HG03521 (cell line): ENCODE data around the gene GORASP1.

Source experiments
- ATAC-seq: cut with Tn5 transposase; IDR thresholded peaks from one replicate; pipeline ENCODE4 v1.9.1; 2021; ENCODE audit warnings: mild to moderate bottlenecking, moderate library complexity; ENCODE audit not compliant: unreplicated experiment

The GORASP1 gene

DNA sequence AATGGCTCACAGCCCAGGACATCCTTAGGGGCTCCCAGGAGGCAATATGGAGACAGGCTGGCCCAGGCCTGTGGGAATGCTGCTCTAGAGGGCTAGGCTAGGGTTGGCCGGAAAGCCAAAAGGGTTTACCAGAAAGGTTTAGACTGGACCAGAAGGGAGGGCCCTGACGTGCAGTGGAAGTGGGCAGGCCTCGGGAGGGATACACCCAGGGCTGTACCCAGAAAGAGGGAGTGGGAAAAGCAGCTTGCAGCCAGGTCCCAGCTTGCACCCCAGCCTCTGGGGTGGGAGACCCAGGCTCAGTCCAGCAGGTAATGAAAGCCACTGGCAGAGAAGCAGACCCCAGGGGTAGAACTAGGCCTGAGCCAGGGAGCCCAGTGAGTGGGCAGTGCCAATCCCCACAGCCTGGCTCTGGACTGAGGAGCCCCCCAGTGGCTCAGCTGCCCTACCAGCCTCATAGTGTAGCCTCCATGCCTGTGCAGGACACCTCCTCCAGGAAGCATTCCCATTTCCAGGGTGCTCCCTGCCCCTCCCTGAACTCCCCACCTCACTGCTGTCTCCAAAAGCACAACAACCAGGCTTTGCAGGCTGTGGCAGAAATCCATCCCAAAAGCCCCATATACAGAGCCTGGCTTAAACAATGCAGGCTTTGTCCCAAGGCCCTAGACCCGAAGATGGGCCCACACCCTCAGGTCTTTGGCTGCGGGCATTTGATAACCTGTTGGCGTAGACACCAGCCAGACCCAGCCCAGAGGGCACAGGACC is 3.5 kb downstream of the GORASP1 start:
- ATAC-seq: no peak

DNA sequence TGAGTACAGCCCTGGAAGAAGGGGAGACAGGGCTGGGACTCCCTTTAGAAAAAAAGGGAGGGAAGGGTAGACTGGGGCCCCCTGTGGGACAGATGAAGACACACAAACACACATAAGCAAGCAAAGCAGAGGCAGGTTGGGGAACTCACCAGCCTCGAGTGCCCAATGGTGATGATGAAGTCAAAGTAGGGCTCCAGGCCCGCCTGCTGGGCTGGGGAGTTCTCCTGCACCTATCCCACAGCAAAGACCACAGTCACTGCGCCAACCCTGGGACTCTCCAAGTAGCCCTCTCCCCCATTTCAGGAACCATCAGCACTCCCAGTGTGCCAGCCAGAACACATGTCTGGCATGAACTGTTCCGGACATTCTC is 4.1 kb downstream of the GORASP1 start:
- ATAC-seq: no peak

DNA sequence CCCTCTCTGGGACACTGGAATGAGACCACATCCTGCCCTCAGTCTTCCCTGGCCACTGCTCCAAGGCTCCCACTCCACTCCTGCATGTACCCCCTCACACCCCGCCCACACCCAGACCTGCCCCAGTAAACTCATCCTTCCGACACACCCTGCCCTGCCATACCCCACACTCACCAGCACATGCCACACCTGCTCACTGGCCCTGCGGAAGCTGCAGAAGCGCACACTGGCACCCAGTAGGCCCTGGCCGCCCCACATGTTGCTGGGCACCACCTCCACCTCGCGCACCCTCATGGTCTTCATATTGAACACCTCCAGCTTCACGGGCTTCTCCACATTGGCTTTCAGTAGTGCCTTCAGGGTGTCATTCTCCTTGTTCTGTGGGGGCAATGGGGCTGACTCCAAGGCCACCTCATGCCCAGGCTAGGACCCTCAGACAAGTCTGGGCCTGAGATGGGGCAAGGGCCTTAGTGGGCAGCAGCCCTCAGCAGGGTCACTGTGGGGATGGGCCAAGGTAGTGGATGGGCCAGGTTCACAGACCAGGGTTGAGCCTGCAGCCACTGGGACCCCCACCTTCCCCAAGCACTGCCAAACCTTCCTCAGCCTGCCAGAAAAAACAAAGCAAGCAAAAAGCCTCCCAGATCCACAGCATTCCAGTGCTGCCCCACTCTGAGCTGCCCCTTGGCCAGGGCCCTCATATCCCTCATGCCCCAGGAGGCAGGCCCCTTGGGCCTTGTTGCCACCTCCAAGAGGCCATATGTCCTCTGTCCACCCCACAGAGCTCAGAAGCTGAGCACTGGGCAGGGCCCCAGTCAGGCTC is 4.7 kb downstream of the GORASP1 start:
- ATAC-seq: no peak

DNA sequence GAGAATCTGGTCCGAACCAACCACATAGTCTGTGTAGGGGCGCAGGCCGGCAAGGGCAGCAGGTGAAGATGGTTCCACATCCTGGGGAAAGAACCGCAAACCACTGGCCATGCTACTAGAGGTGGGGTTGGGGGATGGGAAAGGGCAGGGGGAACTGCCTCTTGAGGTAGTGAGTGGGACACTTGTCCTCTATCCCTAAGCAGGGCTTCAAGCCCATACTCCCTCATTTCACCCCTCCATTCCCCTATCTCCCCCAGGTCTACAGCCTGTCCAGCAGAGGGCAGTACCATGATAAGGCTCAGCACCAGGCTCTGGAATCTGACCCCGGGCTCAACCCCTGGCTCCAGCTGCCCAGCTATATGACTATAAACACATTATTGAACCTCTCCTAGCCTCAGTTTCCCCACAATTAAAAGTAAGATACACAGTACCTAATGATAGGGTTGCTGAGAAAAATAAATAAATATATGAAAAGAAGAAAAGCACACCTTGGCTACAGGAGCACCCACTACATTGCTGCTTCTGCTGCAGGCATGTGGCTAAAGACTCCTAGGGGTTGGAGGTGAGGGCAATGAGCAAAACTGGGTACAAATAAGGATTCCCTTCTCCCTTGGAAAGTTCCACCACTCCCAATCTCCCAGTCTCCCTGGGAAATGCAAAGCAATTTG is 6.3 kb downstream of the GORASP1 start:
- ATAC-seq: peak; percentile 64

DNA sequence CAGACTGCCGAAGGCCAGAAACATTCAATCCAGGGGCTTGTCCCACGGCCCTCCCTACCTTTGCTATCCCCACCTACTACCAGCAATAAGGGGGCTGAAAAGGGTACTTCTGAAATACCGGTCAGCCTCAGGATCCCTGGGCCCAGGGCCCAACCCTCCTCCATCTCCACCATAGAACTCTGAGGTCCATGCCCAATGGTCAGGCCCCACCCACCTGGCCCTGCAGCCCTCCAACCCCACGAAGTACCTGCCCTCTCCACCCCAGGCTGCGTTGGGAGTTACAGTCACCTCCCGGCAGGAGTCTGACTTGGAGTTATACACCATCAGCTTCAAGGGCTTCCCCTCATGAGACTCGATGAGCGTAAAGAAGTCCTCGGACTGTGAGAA is 6.9 kb downstream of the GORASP1 start:
- no peak for ATAC-seq

DNA sequence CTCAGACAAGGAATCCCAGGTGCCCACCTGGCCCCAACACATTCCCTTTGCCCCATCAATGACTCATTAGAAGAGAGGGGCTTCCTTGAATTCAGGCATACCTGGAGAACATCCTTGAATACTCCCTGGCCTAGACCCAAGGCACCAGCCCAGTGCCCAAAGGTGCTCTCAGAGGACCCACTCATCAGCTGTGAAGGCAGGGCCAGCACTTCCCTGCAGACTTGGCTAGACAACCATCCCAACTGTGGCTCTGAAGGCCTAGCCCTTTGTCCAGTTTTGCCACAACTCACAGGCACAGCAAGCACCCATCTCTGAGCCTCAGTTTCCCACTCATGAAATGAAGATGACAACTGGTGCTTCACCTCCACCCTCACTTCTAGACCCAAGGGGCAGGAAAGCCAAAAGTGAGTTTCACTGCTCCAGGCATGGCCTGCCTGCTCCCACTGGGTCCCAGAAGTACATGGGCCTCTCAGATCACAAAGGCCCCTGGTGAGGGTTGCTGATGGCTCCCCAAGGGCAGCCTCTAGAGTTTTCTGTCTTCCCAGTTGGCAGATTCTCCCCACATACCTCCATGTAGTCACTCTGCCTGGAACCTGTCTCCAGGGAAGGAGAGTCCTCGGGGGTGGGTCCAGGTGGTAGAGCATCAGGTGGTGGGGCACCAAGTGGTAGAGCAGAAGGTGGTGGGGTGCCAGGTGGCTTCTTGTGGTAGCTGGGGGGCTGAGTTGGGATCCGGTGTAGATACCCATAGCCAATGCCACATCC is 7.5 kb downstream of the GORASP1 start:
- ATAC-seq: no peak

DNA sequence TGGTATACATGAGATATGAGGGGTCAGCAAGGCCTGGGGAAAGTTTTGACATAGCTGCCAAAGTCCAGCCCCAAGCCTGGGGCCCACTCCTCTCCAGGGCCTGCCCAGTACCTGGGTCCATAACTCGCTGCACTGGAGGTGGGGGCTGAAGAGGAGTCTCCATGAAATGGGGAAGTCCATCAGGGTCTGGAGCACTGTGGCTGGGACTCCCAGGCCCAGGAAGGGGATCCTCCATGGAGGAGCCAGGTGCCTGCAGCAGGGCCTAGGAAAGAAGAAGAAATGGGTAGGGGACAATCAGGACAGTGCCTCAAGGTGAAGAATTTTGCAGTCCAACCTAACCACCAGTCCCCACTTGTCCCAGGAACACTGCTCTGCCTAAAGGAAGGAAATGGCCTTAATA is 8.2 kb downstream of the GORASP1 start:
- ATAC-seq: no peak

DNA sequence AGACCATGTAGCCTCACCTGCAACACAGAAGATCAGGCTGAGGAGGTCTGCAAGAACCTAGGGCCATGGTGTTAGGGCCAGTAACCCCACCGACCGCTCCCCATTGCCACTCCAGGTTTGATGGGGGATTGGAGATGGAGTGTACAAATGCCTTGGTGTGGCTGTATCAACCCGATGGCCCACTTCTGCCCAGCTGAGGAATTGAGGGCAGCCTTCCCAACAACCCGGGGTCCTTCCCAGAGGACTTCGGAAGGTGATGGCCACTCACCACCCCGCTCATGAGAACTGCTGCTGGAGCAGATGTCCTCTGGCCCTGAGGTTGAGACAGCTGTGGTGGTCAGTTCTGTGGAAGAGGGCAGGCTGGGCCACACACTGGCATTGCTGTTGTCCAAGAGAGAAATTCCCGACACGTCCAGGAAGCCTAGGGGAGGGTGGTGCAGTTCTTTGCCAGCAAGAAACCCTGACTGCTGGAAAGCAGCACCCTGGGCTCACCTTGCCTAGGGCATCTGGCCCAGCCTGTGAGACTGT is 8.9 kb downstream of the GORASP1 start:
- ATAC-seq: no peak

DNA sequence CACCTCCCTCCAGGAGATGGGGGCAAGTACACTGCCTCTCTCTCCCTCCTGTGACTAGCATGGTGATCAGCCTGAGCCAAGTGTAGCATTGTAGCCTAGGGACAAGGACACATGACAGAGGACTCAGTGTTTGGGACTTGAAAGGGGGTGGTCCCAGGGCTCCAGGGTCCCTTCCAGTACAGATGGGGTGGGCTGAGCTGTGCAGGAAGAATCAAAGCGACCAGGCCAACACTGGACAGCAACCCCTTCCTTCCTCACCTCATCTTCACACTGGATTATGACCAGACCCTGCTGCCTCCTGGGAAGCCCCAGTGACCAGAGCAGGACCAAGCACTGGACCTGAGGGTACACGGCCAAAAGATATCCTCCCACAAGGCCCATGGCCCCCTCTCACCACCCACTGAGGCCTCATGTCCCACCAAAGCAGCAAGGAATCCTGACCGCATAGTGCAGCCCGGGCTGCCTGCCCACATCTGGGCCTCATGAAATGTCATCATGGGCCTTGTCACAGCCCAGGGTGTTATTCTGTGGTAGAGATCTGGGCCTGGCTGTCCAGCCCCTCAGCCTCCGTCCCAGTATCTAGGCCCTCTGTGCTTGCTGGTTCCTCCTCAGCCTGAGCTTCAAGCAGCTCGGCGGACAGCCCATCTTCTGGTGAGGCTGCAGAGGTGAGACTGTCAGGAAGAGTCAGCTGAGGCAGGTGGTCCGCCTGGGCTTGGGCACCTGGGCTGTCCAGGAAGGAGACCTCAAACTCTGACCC is 9.5 kb downstream of the GORASP1 start:
- ATAC-seq: no peak

DNA sequence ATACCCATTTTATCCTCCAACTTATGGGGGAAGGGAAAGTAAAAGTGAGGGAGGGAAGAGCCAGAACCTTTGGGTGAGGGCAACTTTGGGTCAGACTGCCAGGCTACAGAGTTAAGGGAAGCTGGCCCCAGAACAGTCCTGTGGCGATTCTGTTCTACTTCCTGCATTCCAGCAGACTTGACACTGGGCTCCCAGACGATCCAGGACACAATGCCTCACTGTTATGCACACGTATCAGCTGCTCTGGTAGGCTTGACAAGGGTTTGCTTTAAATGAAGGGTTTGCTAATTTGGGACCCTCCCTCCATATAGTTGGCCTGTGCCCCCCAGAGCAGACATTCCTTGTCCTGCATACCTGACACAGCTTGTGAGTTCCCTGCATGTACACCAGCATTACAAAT is 10.7 kb downstream of the GORASP1 start:
- ATAC-seq: no peak

DNA sequence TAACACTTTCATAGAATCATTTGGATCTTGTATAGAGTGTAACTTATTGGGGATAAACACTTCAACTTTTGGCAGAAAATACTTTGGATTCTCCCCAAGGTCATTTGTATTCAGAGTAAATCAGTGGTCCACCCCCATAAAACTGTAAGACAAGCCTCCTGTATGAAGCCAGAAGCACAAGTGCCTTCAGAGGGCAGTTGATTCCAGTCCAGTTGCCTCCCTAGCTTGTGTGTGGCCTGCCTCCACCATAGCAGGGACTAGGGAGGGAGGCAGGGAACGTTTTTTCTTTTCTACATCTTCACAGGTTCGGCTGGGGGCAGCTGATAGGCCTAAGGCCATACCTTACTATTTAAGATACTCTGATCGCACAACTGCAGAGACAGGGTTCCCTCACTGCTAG is 11.6 kb downstream of the GORASP1 start:
- no peak for ATAC-seq

DNA sequence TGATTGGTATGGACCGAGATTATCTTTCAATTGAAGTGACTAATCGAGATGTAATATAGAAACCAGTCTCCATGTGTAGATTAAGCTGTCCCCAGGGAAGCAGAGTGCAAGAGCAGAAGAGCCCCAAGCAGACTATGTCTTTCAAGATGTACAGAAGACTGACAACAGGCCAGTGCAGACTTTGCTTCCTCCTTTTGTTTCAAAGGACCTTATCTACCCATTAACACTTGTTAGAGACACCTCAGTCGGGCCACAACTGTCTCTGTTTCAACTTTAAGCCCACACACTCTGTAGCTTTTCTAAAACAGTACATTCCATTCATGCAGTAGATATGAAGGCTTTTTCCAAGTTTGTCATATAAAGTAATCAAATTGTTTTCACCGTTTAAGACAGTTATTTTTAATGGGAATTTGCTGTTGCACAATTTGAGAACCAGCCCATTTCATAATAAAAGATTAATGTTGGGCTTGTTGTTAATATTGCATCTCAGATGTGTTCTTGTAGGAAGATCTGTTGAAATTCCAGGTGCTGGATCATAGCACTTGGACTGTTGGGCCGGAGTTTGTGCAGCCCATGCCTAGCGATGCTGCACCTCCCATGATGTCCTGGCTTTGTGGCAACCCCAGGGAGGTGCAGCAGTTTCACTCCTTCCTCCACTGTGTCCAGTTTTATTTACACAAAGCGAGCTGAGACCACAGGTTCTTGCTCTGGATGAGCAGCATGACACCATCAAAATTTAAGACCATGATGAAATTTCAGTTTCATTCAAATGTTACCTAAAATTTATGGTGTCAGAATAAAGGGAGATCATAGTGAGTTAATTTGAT is 12.4 kb downstream of the GORASP1 start:
- no peak for ATAC-seq

DNA sequence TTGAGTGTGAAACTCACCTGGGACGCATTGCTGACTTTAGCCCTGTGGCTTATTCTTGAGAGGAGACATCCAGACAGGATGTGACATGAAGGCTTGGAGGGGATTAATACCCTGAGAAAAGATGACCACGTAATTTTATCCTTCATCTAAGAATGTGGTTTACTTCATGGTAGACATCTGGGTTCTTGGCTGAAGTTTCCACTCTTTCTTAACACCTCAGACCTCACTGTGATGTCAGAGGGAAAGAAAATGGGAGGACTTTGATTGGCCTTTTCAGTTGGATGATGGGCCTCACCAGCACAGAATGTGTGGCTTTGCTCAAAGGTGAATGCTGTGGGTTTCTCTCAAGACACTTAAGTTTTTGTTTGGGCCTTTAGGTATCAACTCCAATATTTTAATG is 16.5 kb downstream of the GORASP1 start:
- ATAC-seq: no peak

DNA sequence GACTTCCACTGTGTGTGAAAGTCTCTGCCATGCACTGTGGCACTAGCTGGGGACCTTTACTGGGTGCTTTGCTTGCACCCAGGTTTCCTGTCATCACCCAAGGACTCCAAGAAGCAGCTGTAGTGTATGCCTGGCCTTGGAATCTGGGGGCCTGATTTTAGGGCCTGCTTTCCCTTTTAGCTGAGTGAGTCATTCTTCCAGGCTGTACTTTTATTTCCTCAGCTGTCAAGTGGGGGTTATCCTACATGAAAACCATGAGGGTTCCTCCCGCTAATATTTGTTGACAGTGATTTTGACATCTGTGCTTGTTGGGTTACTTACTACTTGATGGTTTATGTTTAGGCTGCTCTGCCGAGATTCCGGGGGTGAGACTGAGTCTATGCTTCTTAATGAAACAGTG is 18.5 kb downstream of the GORASP1 start:
- ATAC-seq: no peak

DNA sequence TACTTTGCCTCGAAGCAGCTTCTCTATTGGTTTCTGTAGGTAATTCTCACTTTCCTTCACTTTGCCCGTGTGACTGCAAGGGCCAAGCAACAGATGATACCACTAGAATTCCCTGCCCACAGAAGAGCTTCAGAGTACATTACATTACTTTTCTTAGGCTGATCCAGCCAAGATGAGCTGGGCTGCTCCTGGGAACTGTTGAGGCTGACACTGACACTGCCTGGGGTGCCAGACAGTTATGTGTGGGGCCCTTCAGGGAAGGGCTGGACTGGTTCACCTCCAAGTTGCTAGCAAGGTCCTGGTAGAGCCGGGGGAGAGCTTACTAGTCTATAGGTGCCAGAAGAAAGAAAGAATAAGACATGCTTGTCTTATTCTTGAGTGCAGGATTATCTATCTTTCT is 19.0 kb downstream of the GORASP1 start:
- ATAC-seq: no peak

DNA sequence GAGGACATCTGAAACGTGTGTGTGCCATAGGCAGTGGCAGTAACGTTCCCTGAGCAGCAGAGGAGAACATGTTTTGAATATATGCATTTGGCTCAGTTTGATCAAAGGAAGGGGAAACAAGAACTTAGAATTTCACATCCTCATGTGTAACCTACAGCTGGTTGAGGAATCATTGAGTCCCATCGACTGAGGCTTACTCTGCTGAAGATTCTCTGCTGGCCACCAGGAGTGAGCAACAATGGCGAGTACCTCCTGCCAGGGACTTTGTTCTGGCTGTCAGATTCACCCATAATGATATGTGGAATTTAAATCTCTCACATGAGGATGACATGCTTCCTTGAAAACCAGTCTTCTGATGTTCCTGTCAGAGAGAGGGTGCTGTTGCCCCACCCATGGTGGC is 21.3 kb downstream of the GORASP1 start:
- ATAC-seq: no peak

DNA sequence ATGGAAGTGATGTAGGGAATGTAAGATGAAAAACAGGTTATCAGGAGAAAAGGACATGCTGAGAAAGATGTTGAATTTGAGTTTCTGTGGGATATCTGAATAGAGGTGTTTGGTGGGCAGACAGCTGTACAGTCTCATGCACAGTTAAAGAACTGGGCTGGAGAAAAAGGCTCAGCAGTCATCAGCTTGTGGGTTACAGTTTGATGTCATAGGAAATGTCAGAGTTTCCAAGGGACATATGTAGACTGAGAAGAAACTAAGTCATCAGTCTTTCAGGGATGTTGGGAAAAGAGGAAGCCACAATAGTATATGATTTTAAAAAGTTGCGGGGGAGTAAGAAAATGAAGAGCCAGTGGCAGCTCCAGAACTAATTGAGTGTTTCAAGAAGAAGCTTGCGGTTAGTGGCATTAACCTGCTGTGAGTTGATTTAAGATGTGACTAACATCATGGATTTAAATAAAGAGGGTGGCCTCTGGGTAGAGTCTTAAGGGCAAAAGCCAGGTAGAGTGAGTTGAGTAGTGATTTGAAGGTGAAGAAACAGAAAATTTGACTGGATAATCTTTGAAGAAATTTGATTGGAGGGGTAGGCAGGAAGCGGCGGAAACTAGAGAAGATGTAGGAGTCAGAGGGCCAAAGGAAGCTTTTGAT is 24.6 kb downstream of the GORASP1 start:
- ATAC-seq: no peak

DNA sequence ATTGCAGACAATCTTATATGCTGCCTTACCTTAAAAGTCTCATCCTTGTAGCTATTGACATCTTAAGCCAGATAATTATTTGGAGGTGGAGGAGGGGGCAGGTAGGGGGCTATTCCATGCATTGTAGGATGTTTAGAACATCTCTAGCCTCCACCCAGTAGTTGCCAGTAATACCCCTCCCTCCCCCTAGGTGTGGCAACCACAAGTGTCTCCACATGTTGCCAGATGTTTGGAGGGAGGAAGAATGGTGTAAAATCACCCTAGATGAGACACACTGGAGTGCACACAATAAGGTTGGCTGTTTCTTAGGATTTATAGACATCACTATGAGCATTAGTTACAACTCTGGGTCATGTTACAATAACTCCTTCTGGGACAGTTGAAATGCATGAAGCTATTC is 27.4 kb downstream of the GORASP1 start:
- ATAC-seq: no peak

DNA sequence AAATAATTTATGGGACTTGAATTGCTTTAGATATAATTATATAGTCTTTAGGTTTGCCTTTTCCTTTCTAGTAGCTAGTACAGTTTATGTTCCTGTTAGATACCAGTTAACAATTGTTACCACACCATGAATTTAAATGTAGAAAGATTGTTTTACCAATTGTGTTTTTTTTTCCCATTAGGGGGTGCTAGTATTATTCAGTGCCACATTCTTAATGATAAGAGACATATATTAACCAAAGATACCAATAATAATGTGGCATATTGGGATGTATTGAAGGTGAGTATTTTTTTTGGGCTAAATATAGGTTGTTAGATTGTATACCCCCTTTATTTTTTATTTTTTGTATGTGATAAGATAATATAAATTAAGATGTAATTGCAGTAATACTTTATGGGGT is 27.9 kb downstream of the GORASP1 start:
- ATAC-seq: no peak
